Esophagus muscularis mucosa (tissue), 4 donors: ENCODE measurements around the gene FRRS1. TPM values are rescaled to one million over a fixed set of nuclear protein-coding genes. Genes with fewer than 3 reads are reported as not detected.

Source experiments
- DNase-seq: peaks from one replicate; pipeline ENCODE4 v3.0.0-alpha.2; 2017; ENCODE audit errors: extremely low spot score
- H3K27ac ChIP-seq, 4 donors: fragments of 200-600 bp; sonication (generic); replicated peaks in 1 of 4; 1 replicate in 3 of 4; 2 replicates in 1 of 4; pipeline ENCODE4 v1.5.1; 2016 to 2019; ENCODE audit warnings: mild to moderate bottlenecking in 1 of 4
- H3K27me3 ChIP-seq, 4 donors: fragments of 200-600 bp; sonication (generic); one replicate each; pipeline versions ENCODE4 v1.5.1 to v1.6.0; 2016 to 2019
- H3K36me3 ChIP-seq, 4 donors: fragments of 200-600 bp; sonication (generic); one replicate each; pipeline ENCODE4 v1.5.1; 2016 to 2019
- H3K4me1 ChIP-seq, 4 donors: fragments of 200-600 bp; sonication (generic); one replicate each; pipeline ENCODE4 v1.5.1; 2016 to 2019
- H3K4me3 ChIP-seq, 4 donors: fragments of 200-600 bp; sonication (generic); 1 replicate in 2 of 4; 2 replicates in 2 of 4; pipeline ENCODE4 v1.5.1; 2016 to 2019; ENCODE audit warnings: mild to moderate bottlenecking in 4 of 4, moderate library complexity in 1 of 4
- H3K9me3 ChIP-seq, 4 donors: fragments of 200-600 bp; sonication (generic); 1 replicate in 3 of 4; 2 replicates in 1 of 4; pipeline ENCODE4 v1.5.1; 2016 to 2019
- EP300 ChIP-seq: sonication (generic); formaldehyde crosslinking; IDR thresholded peaks from one replicate; pipeline ENCODE4 v1.6.1; 2017; ENCODE audit warnings: antibody characterized with exemption
- POLR2A ChIP-seq: fragments of 450-650 bp; IDR thresholded peaks from one replicate; pipeline ENCODE4 v1.6.1; 2017; ENCODE audit warnings: antibody characterized with exemption, moderate library complexity, mild to moderate bottlenecking, low read depth
- POLR2AphosphoS5 ChIP-seq, 2 donors: sonication (generic); formaldehyde crosslinking; IDR thresholded peaks; one replicate each; pipeline ENCODE4 v1.6.1; 2017; ENCODE audit warnings: antibody characterized with exemption in 2 of 2
- WGBS: methylation state at CpG from one replicate; pipeline ENCODE4 v1.1.5; 2018; 5-methylcytosine and 5-hydroxymethylcytosine counted together
- intact Hi-C: fragments of 100-400 bp; cut with DNase I; formaldehyde crosslinking; loops from one replicate; pipeline ENCODE4 v1.15.1; 2023
- small RNA-seq, 3 donors: library from RNA; depleted of rRNA; stranded (forward); fragments of <200 nt; gene quantifications; one replicate each; pipeline ENCODE3, GENCODE V24; 2016
- total RNA-seq, 4 donors: library from RNA; depleted of rRNA; stranded (reverse); fragments of >200 nt; gene quantifications; one replicate each; pipeline versions ENCODE4 v1.1.0 to v1.2.1, GENCODE V29; 2016
- TF ChIP-seq, protein P1 (sequence below), 3 experiments: fragments of 200-600 bp in 2 of 3; fragments of 450-650 bp in 1 of 3; sonication (generic) in 2 of 3; IDR thresholded peaks; one replicate each; pipeline ENCODE4 v1.5.1; 2017 to 2019; ENCODE audit warnings: antibody characterized with exemption in 3 of 3, mild to moderate bottlenecking in 2 of 3, moderate library complexity in 1 of 3

FRRS1 gene
- total RNA-seq, 4 donors from 2014 or later, result 3.0 to 5.0 (median 3.2) TPM

DNA sequence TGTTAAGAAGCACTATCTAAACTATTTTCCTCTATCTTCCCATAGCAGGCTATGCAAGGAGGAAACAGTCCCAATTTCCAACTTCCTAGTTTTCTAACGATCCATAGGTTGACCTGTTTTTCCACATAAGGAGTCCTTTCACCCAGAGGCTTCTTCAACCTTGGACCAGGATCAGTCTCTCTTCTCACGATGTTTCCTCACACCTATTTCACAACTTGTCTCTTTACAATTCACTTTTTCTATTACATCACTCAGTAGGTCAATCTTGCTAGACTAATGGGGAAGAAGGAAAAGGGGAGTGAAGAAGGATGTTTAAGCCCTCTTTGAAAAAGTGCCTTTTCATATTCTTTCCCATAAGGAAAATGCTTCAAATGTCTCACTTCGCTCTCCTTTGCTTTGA, 104.7 kb downstream of the FRRS1 start:
- H3K4me3 ChIP-seq, result no peak overlapping the region
- intact Hi-C loops, result no loop called here
- no peaks in the 10 kb centered on the region for H3K27me3 ChIP-seq
- WGBS, result 75% methylated on average over 3 of the region's 3 CpGs
- peak overlapping the region; percentile 55 to 65 (median 57) for H3K27ac ChIP-seq
- DNase-seq, result no peak
- peaks cover 38 to 66% (median 48%) of the 10 kb centered on the region in 4 donors for H3K4me1 ChIP-seq
- H3K36me3 ChIP-seq, result peaks cover 0 to 24% (median 0%) of the 10 kb centered on the region in 4 donors
- no peaks in the 10 kb centered on the region for H3K9me3 ChIP-seq
- TF ChIP-seq, protein P1, sequence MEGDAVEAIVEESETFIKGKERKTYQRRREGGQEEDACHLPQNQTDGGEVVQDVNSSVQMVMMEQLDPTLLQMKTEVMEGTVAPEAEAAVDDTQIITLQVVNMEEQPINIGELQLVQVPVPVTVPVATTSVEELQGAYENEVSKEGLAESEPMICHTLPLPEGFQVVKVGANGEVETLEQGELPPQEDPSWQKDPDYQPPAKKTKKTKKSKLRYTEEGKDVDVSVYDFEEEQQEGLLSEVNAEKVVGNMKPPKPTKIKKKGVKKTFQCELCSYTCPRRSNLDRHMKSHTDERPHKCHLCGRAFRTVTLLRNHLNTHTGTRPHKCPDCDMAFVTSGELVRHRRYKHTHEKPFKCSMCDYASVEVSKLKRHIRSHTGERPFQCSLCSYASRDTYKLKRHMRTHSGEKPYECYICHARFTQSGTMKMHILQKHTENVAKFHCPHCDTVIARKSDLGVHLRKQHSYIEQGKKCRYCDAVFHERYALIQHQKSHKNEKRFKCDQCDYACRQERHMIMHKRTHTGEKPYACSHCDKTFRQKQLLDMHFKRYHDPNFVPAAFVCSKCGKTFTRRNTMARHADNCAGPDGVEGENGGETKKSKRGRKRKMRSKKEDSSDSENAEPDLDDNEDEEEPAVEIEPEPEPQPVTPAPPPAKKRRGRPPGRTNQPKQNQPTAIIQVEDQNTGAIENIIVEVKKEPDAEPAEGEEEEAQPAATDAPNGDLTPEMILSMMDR (IDR thresholded peaks at IDR 0.05), result no peak
- TF ChIP-seq EP300 (no peak), POLR2AphosphoS5 (IDR thresholded peaks at IDR 0.05) (no peak), POLR2A (no peak)

DNA sequence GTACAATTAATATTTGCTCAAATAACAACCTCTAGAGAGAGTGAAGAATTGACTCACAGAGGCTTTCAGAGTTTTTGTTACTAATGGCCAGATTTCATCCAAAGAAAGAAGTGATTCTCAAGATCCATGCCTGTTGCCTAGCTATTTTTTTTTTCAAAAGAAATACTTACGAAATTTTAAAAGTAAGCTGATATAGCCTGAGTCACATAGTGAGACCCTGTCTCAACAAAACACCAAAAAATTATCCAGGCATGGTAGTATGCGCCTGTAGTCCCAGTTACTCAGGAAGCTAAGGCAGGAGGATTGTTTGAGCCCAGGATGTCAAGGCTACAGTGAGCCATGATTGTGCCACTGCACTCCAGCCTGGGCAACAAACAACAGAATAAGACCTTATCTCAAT, 105.9 kb downstream of the FRRS1 start:
- Histone ChIP-seq H3K27ac (peak overlapping the region; percentile 53 to 65 (median 57)), H3K4me3 (no peak overlapping the region), H3K9me3 (no peaks in the 10 kb centered on the region), H3K27me3 (no peaks in the 10 kb centered on the region), H3K36me3 (peaks cover 0 to 23% (median 0%) of the 10 kb centered on the region in 4 donors), H3K4me1 (peaks cover 38 to 59% (median 51%) of the 10 kb centered on the region in 4 donors)
- no peak for TF ChIP-seq POLR2AphosphoS5 (IDR thresholded peaks at IDR 0.05)
- TF ChIP-seq, protein P1 (IDR thresholded peaks at IDR 0.05), result no peak
- TF ChIP-seq POLR2A, result no peak
- no peak for TF ChIP-seq EP300
- no peak for DNase-seq
- WGBS, result 70% methylated on average over 2 of the region's 2 CpGs
- intact Hi-C loops, result no loop called here

DNA sequence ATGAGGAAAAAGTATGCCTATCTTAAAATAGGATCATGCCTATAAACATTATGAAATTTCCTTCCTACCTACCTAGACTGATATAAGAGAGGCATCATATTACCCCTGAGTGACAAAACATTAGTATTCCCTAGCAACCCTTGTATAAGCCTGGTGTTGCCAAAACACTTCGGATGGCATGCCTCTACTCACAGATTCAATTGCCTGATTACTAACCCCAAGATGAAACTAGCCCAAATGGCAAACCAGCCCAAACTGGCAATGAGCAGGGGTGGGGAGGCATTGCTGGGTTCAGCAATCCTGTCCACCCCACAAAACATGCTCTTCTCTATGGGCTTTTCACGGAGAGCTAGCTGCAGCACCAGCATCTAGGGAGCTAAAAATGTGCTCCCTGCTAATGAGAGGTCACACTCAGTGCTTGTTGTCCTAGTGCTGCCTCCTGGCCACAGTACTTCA, 106.7 kb downstream of the FRRS1 start:
- 22% methylated on average over 1 of the region's 2 CpGs for WGBS
- H3K4me3 ChIP-seq, result no peak overlapping the region
- no peak for DNase-seq
- H3K27ac ChIP-seq, result peak overlapping the region; percentile 53 to 65 (median 57)
- H3K36me3 ChIP-seq, result peaks cover 0 to 16% (median 0%) of the 10 kb centered on the region in 4 donors
- peaks cover 38 to 61% (median 53%) of the 10 kb centered on the region in 4 donors for H3K4me1 ChIP-seq
- H3K9me3 ChIP-seq, result no peaks in the 10 kb centered on the region
- H3K27me3 ChIP-seq, result no peaks in the 10 kb centered on the region
- peak in 1 of 2 donors; percentile 30 for TF ChIP-seq POLR2AphosphoS5 (IDR thresholded peaks at IDR 0.05)
- no peak for TF ChIP-seq EP300
- TF ChIP-seq, protein P1 (IDR thresholded peaks at IDR 0.05), result no peak
- no peak for TF ChIP-seq POLR2A
- intact Hi-C loops, result no loop called here

Small RNA genes lying within 50 kb of the gene (small RNA-seq; reads per million reads assigned to genes)
- gene RF00019 (0 reads per million in 3 donors), gene RNU4-75P (0 reads per million in 3 donors)

Other genes with a start within 250 kb of the FRRS1 start
- gene PALMD, start 120.5 kb downstream of the FRRS1 start, total RNA-seq, result 10 to 100 TPM; 15.4 to 33.0 (median 27.5) TPM
- gene AGL, start 83.7 kb upstream of the FRRS1 start, total RNA-seq, result 100 to 1,000 TPM in 3 of 4 donors, 10 to 100 TPM in 1; 99.2 to 153 (median 128) TPM
- gene SLC35A3, start 203.4 kb upstream of the FRRS1 start, total RNA-seq, result 10 to 100 TPM; 16.8 to 24.6 (median 22.9) TPM